Heart left ventricle (tissue), 16 donors: Measurements from ENCODE around the gene ODAD3. TPM values are rescaled to one million over a fixed set of nuclear protein-coding genes. Genes with fewer than 3 reads are reported as not detected.

Experiments
- ATAC-seq, 4 donors: fragments of 200-7000 bp; cut with Tn5 transposase; one replicate each; pipeline ENCODE4 v1.9.1; 2020 to 2022; ENCODE audit warnings: moderate library complexity in 4 of 4, mild to moderate bottlenecking in 3 of 4, moderate number of reproducible peaks in 1 of 4
- DNase-seq, 5 donors: peaks; one replicate each; pipeline ENCODE4 v3.0.0-alpha.2; 2020
- H3K27ac ChIP-seq, 12 donors: fragments of 200-600 bp; sonication (generic) in 4 of 12; one replicate each; pipeline versions ENCODE4 v1.5.0 to v1.8.0; 2016 to 2022; ENCODE audit warnings: mild to moderate bottlenecking in 2 of 12
- H3K27me3 ChIP-seq, 9 donors: fragments of 200-600 bp; sonication (generic) in 2 of 9; one replicate each; pipeline versions ENCODE4 v1.5.1 to v1.8.0; 2016 to 2022; ENCODE audit warnings: mild to moderate bottlenecking in 3 of 9
- H3K36me3 ChIP-seq, 9 donors: fragments of 200-600 bp; sonication (generic) in 2 of 9; one replicate each; pipeline versions ENCODE4 v1.5.0 to v1.8.0; 2018 to 2022; ENCODE audit warnings: mild to moderate bottlenecking in 2 of 9
- H3K4me1 ChIP-seq, 12 donors: fragments of 200-600 bp; sonication (generic) in 4 of 12; one replicate each; pipeline versions ENCODE4 v1.5.0 to v1.8.0; 2016 to 2022; ENCODE audit warnings: mild to moderate bottlenecking in 3 of 12
- H3K4me3 ChIP-seq, 12 donors: fragments of 200-600 bp; sonication (generic) in 4 of 12; one replicate each; pipeline versions ENCODE4 v1.5.0 to v1.8.0; 2017 to 2022; ENCODE audit warnings: mild to moderate bottlenecking in 9 of 12, moderate library complexity in 4 of 12
- H3K9me3 ChIP-seq, 12 donors: fragments of 200-600 bp; sonication (generic) in 4 of 12; one replicate each; pipeline versions ENCODE4 v1.5.0 to v1.8.0; 2016 to 2022; ENCODE audit warnings: mild to moderate bottlenecking in 1 of 12
- CTCF ChIP-seq, 12 donors: fragments of 200-600 bp; sonication (generic) in 4 of 12; IDR thresholded peaks; one replicate each; pipeline versions ENCODE4 v1.5.0 to v1.8.0; 2018 to 2022; ENCODE audit warnings: antibody characterized with exemption in 12 of 12, mild to moderate bottlenecking in 5 of 12
- POLR2A ChIP-seq, 2 donors: fragments of 450-650 bp; IDR thresholded peaks; one replicate each; pipeline ENCODE4 v1.6.1; 2017; ENCODE audit warnings: antibody characterized with exemption in 2 of 2, mild to moderate bottlenecking in 2 of 2, moderate library complexity in 2 of 2
- WGBS, 4 donors: extraction: QIAGEN DNeasy Blood & Tissue Kit in 2 of 4; methylation state at CpG; one replicate each; pipeline versions ENCODE4 v1.1.5 to v1.1.7; 2013 to 2018; 5-methylcytosine and 5-hydroxymethylcytosine counted together
- intact Hi-C, 10 donors: fragments of 100-400 bp; cut with DNase I; formaldehyde crosslinking; loops; one replicate each; pipeline versions ENCODE4 v1.11.1 to v1.14.2; 2022
- polyA plus RNA-seq, 2 donors: library from polyadenylated mRNA; stranded (reverse); fragments of 200-250 nt; gene quantifications; one replicate each; pipeline ENCODE4 v1.2.3, GENCODE V29; 2013
- total RNA-seq, 9 donors: library from RNA; depleted of rRNA in 2 of 9; stranded (reverse); fragments of >200 nt in 2 of 9; fragmentation: NEBNext Ultra II Directional in 3 of 9; extraction: Animal tissue kit (Norgen Biotek cat#: 25700) in 3 of 9; gene quantifications; one replicate each; pipeline versions ENCODE4 v1.1.0 to v1.2.4, GENCODE V29; 2016 to 2023
- donor health status: ischemic (EF 13 %, LVEDD 7.1; RV severe dilation, severe dysfunction).
- donor health status: healthy with polysubstance abuse.
- donor health status: DM: no; HTN: yes; CAD: no.
- donor health status: DM: no; HTN: no; CAD: no.
- donor health status: ischemic (EF 25% LVEDD 6.9; RV normal size, moderate dysfunction).
- donor health status: ischemic (EF 25% LVEDD 5.7; RV mildly dilated, moderate dysfunction).
- donor health status: healthy.
- donor health status: DM: yes; HTN: yes; CAD: no.
- donor health status: ischemic (EF 35%, LVEDD 5.7; RV mildly dilated, moderate dysfunction).
- donor health status: nonischemic (EF 11% LVEDD 7.7; RV severe dilation, severe dysfunction).
- donor health status: DM: yes; HTN: yes; CAD: no.
- donor health status: PGD.
- donor health status: ischemic (EF 29% LVEDD 5.4; RV normal size, mild dysfunction).
- donor health status: nonischemic (EF 23%, LVEDD 6.1; RV moderate dilation, normal function).

ODAD3 gene
- total and polyA plus RNA-seq, 11 donors = 0.18 to 0.84 (median 0.32) TPM; not detected in 2

- no peaks in the 10 kb centered on the region for H3K36me3 ChIP-seq
- peak overlapping the region in 8 of 12 donors; percentile 46 to 84 (median 77) for H3K27ac ChIP-seq
- TF ChIP-seq POLR2A (IDR thresholded peaks at IDR 0.05) (no peak), CTCF (IDR thresholded peaks at IDR 0.05) (no peak)
- no peaks in the 10 kb centered on the region for H3K9me3 ChIP-seq
- peaks cover 4 to 48% (median 28%) of the 10 kb centered on the region in 12 donors for H3K4me1 ChIP-seq
- intact Hi-C loops = no loop called here
- WGBS, 4 donors = 6 to 17% (median 8%) methylated on average over 31 to 56 of the region's 56 CpGs
- peak; percentile 64 to 87 (median 72) for ATAC-seq
- H3K4me3 ChIP-seq = peak overlapping the region in 11 of 12 donors; percentile 14 to 59 (median 45)
- peaks cover 4 to 66% (median 47%) of the 10 kb centered on the region in 9 donors for H3K27me3 ChIP-seq
- peak; percentile 78 to 92 (median 82) for DNase-seq
Observed at GRCh38 chr19:11422163-11423065, 12.5 kb downstream of the ODAD3 start.

GRCh38 chr19:11421371-11422098 is 13.4 kb downstream of the ODAD3 start:
- H3K4me3 ChIP-seq = peak overlapping the region in 11 of 12 donors; percentile 20 to 59 (median 45)
- peaks cover 4 to 75% (median 54%) of the 10 kb centered on the region in 9 donors for H3K27me3 ChIP-seq
- intact Hi-C loops = no loop called here
- H3K36me3 ChIP-seq = no peaks in the 10 kb centered on the region
- peak overlapping the region in 9 of 12 donors; percentile 56 to 84 (median 75) for H3K27ac ChIP-seq
- H3K9me3 ChIP-seq = no peaks in the 10 kb centered on the region
- peaks cover 4 to 48% (median 28%) of the 10 kb centered on the region in 12 donors for H3K4me1 ChIP-seq
- peak; percentile 50 to 59 (median 56) for ATAC-seq
- no peak for TF ChIP-seq POLR2A (IDR thresholded peaks at IDR 0.05)
- TF ChIP-seq CTCF (IDR thresholded peaks at IDR 0.05) = no peak
- 10 to 21% (median 14%) methylated on average over 26 to 36 of the region's 36 CpGs for WGBS, 4 donors
- peak in 4 of 5 donors; percentile 38 to 80 (median 58) for DNase-seq

GRCh38 chr19:11420429-11421370 is 14.2 kb downstream of the ODAD3 start:
- 3 to 12% (median 8%) methylated on average over 25 to 46 of the region's 46 CpGs for WGBS, 4 donors
- Histone ChIP-seq H3K36me3 (no peaks in the 10 kb centered on the region), H3K27ac (peak overlapping the region; percentile 37 to 84 (median 70)), H3K4me3 (peak overlapping the region in 11 of 12 donors; percentile 20 to 59 (median 45)), H3K4me1 (peaks cover 4 to 48% (median 28%) of the 10 kb centered on the region in 12 donors), H3K27me3 (peaks cover 4 to 78% (median 55%) of the 10 kb centered on the region in 9 donors), H3K9me3 (no peaks in the 10 kb centered on the region)
- TF ChIP-seq POLR2A (IDR thresholded peaks at IDR 0.05) (peak in 1 of 2 donors; percentile 30), CTCF (IDR thresholded peaks at IDR 0.05) (no peak)
- ATAC-seq (peak; percentile 45 to 68 (median 58)), DNase-seq (peak; percentile 65 to 86 (median 79))
- intact Hi-C loops = no loop called here
